Measurements from ENCODE around the gene CERK. TPM values are rescaled to one million over a fixed set of nuclear protein-coding genes. Genes with fewer than 3 reads are reported as not detected.

CERK gene
- polyA plus RNA-seq, 1 of the 3 experiments (the other 2 are of a cell fraction): 32.6 TPM

DNA sequence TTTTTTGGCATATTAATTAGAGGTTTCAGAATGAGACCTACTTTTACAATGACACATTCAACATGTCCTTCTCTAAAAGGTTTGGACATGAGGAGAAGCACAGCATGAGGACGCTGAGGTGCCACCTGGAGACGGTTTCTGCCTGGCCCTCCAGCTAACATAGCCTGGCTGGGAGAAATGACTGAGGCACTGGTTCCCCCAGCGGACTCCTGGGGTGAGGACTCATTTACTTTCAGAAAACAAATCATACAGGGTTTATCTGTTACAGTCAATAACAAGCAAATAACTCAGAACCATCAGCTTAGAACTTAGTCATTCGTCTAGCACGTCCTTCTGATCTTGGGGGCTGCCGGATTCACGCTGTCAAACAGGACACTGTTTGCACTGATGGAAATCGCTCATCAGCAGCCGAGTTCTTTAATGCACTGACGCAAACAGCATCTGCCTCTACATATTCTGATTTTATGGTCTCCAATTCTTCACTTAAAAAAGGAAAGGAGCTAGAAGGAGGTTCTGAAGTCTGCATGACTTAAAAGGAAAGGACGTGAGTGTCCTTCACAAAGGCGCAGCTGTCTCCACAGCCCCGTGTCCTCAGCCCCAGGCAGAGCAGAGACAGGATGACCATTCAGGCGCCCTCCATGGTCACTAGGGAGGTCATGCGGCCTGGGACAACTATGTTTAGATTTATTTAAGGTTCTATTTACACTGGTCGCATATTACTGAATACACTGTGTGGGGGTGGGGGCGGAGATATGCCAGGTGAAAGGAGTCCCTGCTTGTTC is 44.2 kb downstream of the CERK start:
- H3K27me3 ChIP-seq (ENCODE audit: insufficient read depth): no peaks in the 10 kb centered on the region
- CTCF ChIA-PET: interaction anchor here (0.9 to 1.0 kb wide), 2 partner anchors 23 to 28 kb away, joined by 3 read pairs; no protein-coding TSS in a partner anchor
- 91% methylated on average over 17 of the region's 17 CpGs for WGBS (ENCODE audit: low lambda C conversion rate)
- no peak overlapping the region for H2AFZ ChIP-seq (ENCODE audit: low read depth)
- H3K9me2 ChIP-seq: no peaks in the 10 kb centered on the region
- TF ChIP-seq RCOR1 (IDR thresholded peaks at IDR 0.05; ENCODE audit: low read length) (no peak), YY1 (IDR thresholded peaks at IDR 0.05; ENCODE audit: low read depth) (no peak), SMC3 (IDR thresholded peaks at IDR 0.05; ENCODE audit: low read depth, low read length) (no peak), GATA2 (CRISPR knock-in tag; IDR thresholded peaks at IDR 0.05) (no peak), RFX5 (IDR thresholded peaks at IDR 0.05; ENCODE audit: low read length) (no peak), TEAD4 (IDR thresholded peaks at IDR 0.05; ENCODE audit: borderline replicate concordance, insufficient read depth) (no peak), POLR2AphosphoS5 (IDR thresholded peaks at IDR 0.05; ENCODE audit: low read depth, low read length) (no peak), SIN3A (IDR thresholded peaks at IDR 0.05; ENCODE audit: borderline replicate concordance, low read depth, low read length) (no peak), MXI1 (IDR thresholded peaks at IDR 0.05; ENCODE audit: low read depth, low read length) (no peak), RXRA (IDR thresholded peaks at IDR 0.05; ENCODE audit: borderline replicate concordance, low read depth) (no peak)
- TF ChIP-seq, protein P1, sequence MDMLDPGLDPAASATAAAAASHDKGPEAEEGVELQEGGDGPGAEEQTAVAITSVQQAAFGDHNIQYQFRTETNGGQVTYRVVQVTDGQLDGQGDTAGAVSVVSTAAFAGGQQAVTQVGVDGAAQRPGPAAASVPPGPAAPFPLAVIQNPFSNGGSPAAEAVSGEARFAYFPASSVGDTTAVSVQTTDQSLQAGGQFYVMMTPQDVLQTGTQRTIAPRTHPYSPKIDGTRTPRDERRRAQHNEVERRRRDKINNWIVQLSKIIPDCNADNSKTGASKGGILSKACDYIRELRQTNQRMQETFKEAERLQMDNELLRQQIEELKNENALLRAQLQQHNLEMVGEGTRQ (IDR thresholded peaks at IDR 0.05; ENCODE audit: borderline replicate concordance, low read depth, low read length): no peak
- TF ChIP-seq, protein P2, sequence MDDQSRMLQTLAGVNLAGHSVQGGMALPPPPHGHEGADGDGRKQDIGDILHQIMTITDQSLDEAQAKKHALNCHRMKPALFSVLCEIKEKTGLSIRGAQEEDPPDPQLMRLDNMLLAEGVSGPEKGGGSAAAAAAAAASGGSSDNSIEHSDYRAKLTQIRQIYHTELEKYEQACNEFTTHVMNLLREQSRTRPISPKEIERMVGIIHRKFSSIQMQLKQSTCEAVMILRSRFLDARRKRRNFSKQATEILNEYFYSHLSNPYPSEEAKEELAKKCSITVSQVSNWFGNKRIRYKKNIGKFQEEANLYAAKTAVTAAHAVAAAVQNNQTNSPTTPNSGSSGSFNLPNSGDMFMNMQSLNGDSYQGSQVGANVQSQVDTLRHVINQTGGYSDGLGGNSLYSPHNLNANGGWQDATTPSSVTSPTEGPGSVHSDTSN (IDR thresholded peaks at IDR 0.05): no peak
- TF ChIP-seq, protein P3, sequence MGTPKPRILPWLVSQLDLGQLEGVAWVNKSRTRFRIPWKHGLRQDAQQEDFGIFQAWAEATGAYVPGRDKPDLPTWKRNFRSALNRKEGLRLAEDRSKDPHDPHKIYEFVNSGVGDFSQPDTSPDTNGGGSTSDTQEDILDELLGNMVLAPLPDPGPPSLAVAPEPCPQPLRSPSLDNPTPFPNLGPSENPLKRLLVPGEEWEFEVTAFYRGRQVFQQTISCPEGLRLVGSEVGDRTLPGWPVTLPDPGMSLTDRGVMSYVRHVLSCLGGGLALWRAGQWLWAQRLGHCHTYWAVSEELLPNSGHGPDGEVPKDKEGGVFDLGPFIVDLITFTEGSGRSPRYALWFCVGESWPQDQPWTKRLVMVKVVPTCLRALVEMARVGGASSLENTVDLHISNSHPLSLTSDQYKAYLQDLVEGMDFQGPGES (IDR thresholded peaks at IDR 0.05; ENCODE audit: low read depth, low read length): no peak
- TF ChIP-seq, protein P4, sequence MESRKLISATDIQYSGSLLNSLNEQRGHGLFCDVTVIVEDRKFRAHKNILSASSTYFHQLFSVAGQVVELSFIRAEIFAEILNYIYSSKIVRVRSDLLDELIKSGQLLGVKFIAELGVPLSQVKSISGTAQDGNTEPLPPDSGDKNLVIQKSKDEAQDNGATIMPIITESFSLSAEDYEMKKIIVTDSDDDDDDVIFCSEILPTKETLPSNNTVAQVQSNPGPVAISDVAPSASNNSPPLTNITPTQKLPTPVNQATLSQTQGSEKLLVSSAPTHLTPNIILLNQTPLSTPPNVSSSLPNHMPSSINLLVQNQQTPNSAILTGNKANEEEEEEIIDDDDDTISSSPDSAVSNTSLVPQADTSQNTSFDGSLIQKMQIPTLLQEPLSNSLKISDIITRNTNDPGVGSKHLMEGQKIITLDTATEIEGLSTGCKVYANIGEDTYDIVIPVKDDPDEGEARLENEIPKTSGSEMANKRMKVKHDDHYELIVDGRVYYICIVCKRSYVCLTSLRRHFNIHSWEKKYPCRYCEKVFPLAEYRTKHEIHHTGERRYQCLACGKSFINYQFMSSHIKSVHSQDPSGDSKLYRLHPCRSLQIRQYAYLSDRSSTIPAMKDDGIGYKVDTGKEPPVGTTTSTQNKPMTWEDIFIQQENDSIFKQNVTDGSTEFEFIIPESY (IDR thresholded peaks at IDR 0.05; ENCODE audit: borderline replicate concordance, low read depth): no peak
- H3K79me2 ChIP-seq (ENCODE audit: insufficient read depth): no peaks in the 10 kb centered on the region
- no peak overlapping the region for H3K9ac ChIP-seq
- no peak overlapping the region for H3K4me3 ChIP-seq (ENCODE audit: low read depth in 2 of 2, low read length in 1 of 2)
- H3K4me1 ChIP-seq (ENCODE audit: control insufficient read depth in 1 of 2, insufficient read depth in 2 of 2, low read depth in 1 of 2, low read length in 1 of 2): no peaks in the 10 kb centered on the region
- POLR2A ChIA-PET: interaction anchor here (0.6 kb wide), 1 partner anchor 118 kb away, joined by 3 read pairs; no protein-coding TSS in a partner anchor
- no peaks in the 10 kb centered on the region for H4K20me1 ChIP-seq (ENCODE audit: insufficient read depth)
- no peak for DNase-seq
- H3K27ac ChIP-seq (ENCODE audit: low read depth in 2 of 2, low read length in 1 of 2): no peak overlapping the region
- H3F3A ChIP-seq (replicated peaks; ENCODE audit: insufficient read depth): no peaks in the 10 kb centered on the region
- H3K36me3 ChIP-seq (replicated peaks in 1 of 2; ENCODE audit: control insufficient read depth in 1 of 2, insufficient read depth in 2 of 2, low read length in 1 of 2): peaks cover 35 to 67% of the 10 kb centered on the region in 2 experiments
- H3K9me3 ChIP-seq: no peaks in the 10 kb centered on the region
- no peak overlapping the region for H3K4me2 ChIP-seq
